HepG2 (cell line): ENCODE results near the gene GFAP. TPM values are rescaled to one million over a fixed set of nuclear protein-coding genes. Genes with fewer than 3 reads are reported as not detected.

Source experiments
- AKNA ChIP-seq: sonication (generic); formaldehyde crosslinking; IDR thresholded peaks from 2 replicates; pipeline ENCODE4 v1.4.0; 2020; ENCODE audit warnings: missing genetic modification reagents, borderline replicate concordance
- GATAD1 ChIP-seq: IDR thresholded peaks from 2 replicates; pipeline ENCODE4 v1.6.1; 2016; ENCODE audit warnings: missing genetic modification reagents, missing compliant biosample characterization
- YY1 ChIP-seq: IDR thresholded peaks from 2 replicates; pipeline ENCODE4 v1.6.1; 2011; ENCODE audit warnings: low read length, low read depth, moderate library complexity, mild to moderate bottlenecking; ENCODE audit not compliant: insufficient read depth, insufficient replicate concordance
- ZNF354B ChIP-seq: sonication (generic); formaldehyde crosslinking; IDR thresholded peaks from 2 replicates; pipeline ENCODE4 v1.8.0; 2022; ENCODE audit warnings: mild to moderate bottlenecking, missing genetic modification reagents
- ZNF790 ChIP-seq: sonication (generic); formaldehyde crosslinking; IDR thresholded peaks from 2 replicates; pipeline ENCODE4 v1.8.0; 2022; ENCODE audit warnings: missing genetic modification reagents, mild to moderate bottlenecking, borderline replicate concordance
- polyA plus RNA-seq, 8 experiments: library from polyadenylated mRNA; depleted of rRNA in 3 of 8; stranded (reverse) in 7 of 8; unstranded in 1 of 8; fragments of >200 nt; fragmentation: Illumina TruSeq in 4 of 8; extraction: Trizol in 4 of 8; gene quantifications; 2 replicates each; pipeline versions ENCODE4 v1.2.1 to v1.2.3, GENCODE V29; 2011 to 2016; ENCODE audit warnings: low read depth in 4 of 8, missing spikeins in 1 of 8, mixed read lengths in 1 of 8; ENCODE audit not compliant: insufficient read depth in 1 of 8
- total RNA-seq, 5 experiments: library from RNA; depleted of rRNA; stranded (reverse); fragments of >200 nt; fragmentation: Illumina TruSeq; extraction: Trizol; gene quantifications; 2 replicates each; pipeline ENCODE4 v1.2.3, GENCODE V29; 2016; ENCODE audit warnings: low read depth in 1 of 5
- TF ChIP-seq, protein P1 (sequence below): IDR thresholded peaks from 2 replicates; pipeline ENCODE4 v1.6.1; 2012; ENCODE audit warnings: low read length, improper control_type of control experiment
- TF ChIP-seq, protein P2 (sequence below): sonication (generic); formaldehyde crosslinking; IDR thresholded peaks from 2 replicates; pipeline ENCODE4 v1.4.0; 2020; ENCODE audit warnings: low read depth, mild to moderate bottlenecking, missing genetic modification reagents
- TF ChIP-seq, protein P3 (sequence below): sonication (generic); formaldehyde crosslinking; IDR thresholded peaks from 2 replicates; pipeline ENCODE4 v1.5.1; 2020; ENCODE audit warnings: mild to moderate bottlenecking, missing genetic modification reagents, borderline replicate concordance

GFAP gene
- total and polyA plus RNA-seq, 2 of the 13 experiments (the other 11 are each of a cell fraction or from before 2014, with no cell fraction given) = 0.11 to 0.29 TPM

GRCh38 chr17:44899074-44899782 lies 16.1 kb downstream of the GFAP start, which contains the start of gene EFTUD2 (continued):
- TF ChIP-seq, protein P1, sequence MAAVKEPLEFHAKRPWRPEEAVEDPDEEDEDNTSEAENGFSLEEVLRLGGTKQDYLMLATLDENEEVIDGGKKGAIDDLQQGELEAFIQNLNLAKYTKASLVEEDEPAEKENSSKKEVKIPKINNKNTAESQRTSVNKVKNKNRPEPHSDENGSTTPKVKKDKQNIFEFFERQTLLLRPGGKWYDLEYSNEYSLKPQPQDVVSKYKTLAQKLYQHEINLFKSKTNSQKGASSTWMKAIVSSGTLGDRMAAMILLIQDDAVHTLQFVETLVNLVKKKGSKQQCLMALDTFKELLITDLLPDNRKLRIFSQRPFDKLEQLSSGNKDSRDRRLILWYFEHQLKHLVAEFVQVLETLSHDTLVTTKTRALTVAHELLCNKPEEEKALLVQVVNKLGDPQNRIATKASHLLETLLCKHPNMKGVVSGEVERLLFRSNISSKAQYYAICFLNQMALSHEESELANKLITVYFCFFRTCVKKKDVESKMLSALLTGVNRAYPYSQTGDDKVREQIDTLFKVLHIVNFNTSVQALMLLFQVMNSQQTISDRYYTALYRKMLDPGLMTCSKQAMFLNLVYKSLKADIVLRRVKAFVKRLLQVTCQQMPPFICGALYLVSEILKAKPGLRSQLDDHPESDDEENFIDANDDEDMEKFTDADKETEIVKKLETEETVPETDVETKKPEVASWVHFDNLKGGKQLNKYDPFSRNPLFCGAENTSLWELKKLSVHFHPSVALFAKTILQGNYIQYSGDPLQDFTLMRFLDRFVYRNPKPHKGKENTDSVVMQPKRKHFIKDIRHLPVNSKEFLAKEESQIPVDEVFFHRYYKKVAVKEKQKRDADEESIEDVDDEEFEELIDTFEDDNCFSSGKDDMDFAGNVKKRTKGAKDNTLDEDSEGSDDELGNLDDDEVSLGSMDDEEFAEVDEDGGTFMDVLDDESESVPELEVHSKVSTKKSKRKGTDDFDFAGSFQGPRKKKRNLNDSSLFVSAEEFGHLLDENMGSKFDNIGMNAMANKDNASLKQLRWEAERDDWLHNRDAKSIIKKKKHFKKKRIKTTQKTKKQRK = no peak
- TF ChIP-seq, protein P2, sequence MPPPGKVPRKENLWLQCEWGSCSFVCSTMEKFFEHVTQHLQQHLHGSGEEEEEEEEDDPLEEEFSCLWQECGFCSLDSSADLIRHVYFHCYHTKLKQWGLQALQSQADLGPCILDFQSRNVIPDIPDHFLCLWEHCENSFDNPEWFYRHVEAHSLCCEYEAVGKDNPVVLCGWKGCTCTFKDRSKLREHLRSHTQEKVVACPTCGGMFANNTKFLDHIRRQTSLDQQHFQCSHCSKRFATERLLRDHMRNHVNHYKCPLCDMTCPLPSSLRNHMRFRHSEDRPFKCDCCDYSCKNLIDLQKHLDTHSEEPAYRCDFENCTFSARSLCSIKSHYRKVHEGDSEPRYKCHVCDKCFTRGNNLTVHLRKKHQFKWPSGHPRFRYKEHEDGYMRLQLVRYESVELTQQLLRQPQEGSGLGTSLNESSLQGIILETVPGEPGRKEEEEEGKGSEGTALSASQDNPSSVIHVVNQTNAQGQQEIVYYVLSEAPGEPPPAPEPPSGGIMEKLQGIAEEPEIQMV (CRISPR knock-in tag) = peak; percentile 91
- peak; percentile 79; the same call in 1 of the 2 replicates for TF ChIP-seq ZNF790 (CRISPR knock-in tag)
- TF ChIP-seq GATAD1 (CRISPR knock-in tag) = peak; percentile 100
- TF ChIP-seq ZNF354B (CRISPR knock-in tag) = peak; percentile 90; the same call in 1 of the 2 replicates
- peak; percentile 84 for TF ChIP-seq YY1
- peak; percentile 73; the same call in 1 of the 2 replicates for TF ChIP-seq AKNA (CRISPR knock-in tag)
- TF ChIP-seq, protein P3, sequence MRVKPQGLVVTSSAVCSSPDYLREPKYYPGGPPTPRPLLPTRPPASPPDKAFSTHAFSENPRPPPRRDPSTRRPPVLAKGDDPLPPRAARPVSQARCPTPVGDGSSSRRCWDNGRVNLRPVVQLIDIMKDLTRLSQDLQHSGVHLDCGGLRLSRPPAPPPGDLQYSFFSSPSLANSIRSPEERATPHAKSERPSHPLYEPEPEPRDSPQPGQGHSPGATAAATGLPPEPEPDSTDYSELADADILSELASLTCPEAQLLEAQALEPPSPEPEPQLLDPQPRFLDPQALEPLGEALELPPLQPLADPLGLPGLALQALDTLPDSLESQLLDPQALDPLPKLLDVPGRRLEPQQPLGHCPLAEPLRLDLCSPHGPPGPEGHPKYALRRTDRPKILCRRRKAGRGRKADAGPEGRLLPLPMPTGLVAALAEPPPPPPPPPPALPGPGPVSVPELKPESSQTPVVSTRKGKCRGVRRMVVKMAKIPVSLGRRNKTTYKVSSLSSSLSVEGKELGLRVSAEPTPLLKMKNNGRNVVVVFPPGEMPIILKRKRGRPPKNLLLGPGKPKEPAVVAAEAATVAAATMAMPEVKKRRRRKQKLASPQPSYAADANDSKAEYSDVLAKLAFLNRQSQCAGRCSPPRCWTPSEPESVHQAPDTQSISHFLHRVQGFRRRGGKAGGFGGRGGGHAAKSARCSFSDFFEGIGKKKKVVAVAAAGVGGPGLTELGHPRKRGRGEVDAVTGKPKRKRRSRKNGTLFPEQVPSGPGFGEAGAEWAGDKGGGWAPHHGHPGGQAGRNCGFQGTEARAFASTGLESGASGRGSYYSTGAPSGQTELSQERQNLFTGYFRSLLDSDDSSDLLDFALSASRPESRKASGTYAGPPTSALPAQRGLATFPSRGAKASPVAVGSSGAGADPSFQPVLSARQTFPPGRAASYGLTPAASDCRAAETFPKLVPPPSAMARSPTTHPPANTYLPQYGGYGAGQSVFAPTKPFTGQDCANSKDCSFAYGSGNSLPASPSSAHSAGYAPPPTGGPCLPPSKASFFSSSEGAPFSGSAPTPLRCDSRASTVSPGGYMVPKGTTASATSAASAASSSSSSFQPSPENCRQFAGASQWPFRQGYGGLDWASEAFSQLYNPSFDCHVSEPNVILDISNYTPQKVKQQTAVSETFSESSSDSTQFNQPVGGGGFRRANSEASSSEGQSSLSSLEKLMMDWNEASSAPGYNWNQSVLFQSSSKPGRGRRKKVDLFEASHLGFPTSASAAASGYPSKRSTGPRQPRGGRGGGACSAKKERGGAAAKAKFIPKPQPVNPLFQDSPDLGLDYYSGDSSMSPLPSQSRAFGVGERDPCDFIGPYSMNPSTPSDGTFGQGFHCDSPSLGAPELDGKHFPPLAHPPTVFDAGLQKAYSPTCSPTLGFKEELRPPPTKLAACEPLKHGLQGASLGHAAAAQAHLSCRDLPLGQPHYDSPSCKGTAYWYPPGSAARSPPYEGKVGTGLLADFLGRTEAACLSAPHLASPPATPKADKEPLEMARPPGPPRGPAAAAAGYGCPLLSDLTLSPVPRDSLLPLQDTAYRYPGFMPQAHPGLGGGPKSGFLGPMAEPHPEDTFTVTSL = no peak
